GM12878 (cell line): ENCODE results near the gene SIVA1. TPM values are rescaled to one million over a fixed set of nuclear protein-coding genes. Genes with fewer than 3 reads are reported as not detected.

ENCODE experiments used
- ATAC-seq: fragments of 200-7000 bp; cut with Tn5 transposase; 3 replicates; pipeline ENCODE4 v1.9.1; 2020; ENCODE audit warnings: mild to moderate bottlenecking, moderate library complexity
- BruUV-seq: library from RNA; stranded (reverse); fragments of 400-500 nt; replicated peaks from 2 replicates; lab custom pipeline; 2021; lab: Mats Ljungman, UMichigan
- CTCF ChIA-PET: fragments of 300-600 bp; sonication (Branson Sonifier 250); formaldehyde crosslinking; extraction: SDS; loops from one replicate; lab custom pipeline; 2021; ENCODE audit warnings: inconsistent platforms; lab: Yijun Ruan, JAX
- POLR2A ChIA-PET: fragments of 350-600 bp; formaldehyde crosslinking; extraction: SDS; loops from one replicate; lab custom pipeline; 2021; ENCODE audit warnings: inconsistent platforms; lab: Charles Lee
- RAD21 ChIA-PET: fragments of 300-600 bp; sonication (Branson Sonifier 250); formaldehyde crosslinking; loops from one replicate; lab custom pipeline; 2023; ENCODE audit warnings: antibody characterized with exemption; ENCODE audit not compliant: unreplicated experiment; lab: Charles Lee
- SMC1A ChIA-PET: fragments of 300-600 bp; sonication (Branson Sonifier 250); formaldehyde crosslinking; loops from one replicate; lab custom pipeline; 2023; ENCODE audit not compliant: unreplicated experiment, uncharacterized antibody; lab: Charles Lee
- DNase-seq: peaks from one replicate; pipeline ENCODE4 v3.0.0-alpha.2; 2011; ENCODE audit warnings: low read depth, low spot score
- FAIRE-seq: peaks from 3 replicates; lab custom pipeline; 2011; peaks lifted over from hg19 to GRCh38; lab: Jason Lieb, UNC
- H2AFZ ChIP-seq: 2 replicates; pipeline ENCODE4 v1.6.0; 2011; ENCODE audit warnings: low read depth, low read length, control low read depth; ENCODE audit not compliant: control insufficient read depth
- H3K27ac ChIP-seq: 2 replicates; pipeline ENCODE4 v1.5.1; 2011; ENCODE audit warnings: control low read depth; ENCODE audit not compliant: control insufficient read depth, insufficient read depth
- H3K27me3 ChIP-seq, 2 experiments: replicated peaks in 1 of 2; 2 replicates each; pipeline versions ENCODE4 v1.6.0 to v1.6.1; 2011; ENCODE audit warnings: low read length in 1 of 2; ENCODE audit not compliant: control insufficient read depth in 2 of 2, insufficient read depth in 2 of 2
- H3K36me3 ChIP-seq, 2 experiments: 2 replicates each; pipeline ENCODE4 v1.5.1; 2011; ENCODE audit warnings: low read length in 1 of 2; ENCODE audit not compliant: control insufficient read depth in 2 of 2, insufficient read depth in 2 of 2
- H3K4me1 ChIP-seq: 2 replicates; pipeline ENCODE4 v1.6.1; 2011; ENCODE audit warnings: mild to moderate bottlenecking, low read length, moderate library complexity, mixed read lengths; ENCODE audit not compliant: control insufficient read depth, insufficient read depth
- H3K4me2 ChIP-seq: 2 replicates; pipeline ENCODE4 v1.6.0; 2011; ENCODE audit warnings: control low read depth; ENCODE audit not compliant: control insufficient read depth, insufficient read depth
- H3K4me3 ChIP-seq: fragments of 200-600 bp; sonication (generic); 2 replicates; pipeline ENCODE4 v1.5.1; 2016
- H3K79me2 ChIP-seq: 2 replicates; pipeline ENCODE4 v1.6.0; 2011; ENCODE audit warnings: low read length; ENCODE audit not compliant: control insufficient read depth, insufficient read depth
- H3K9ac ChIP-seq: 2 replicates; pipeline ENCODE4 v1.8.0; 2011; ENCODE audit warnings: low read length, control low read depth, mixed read lengths; ENCODE audit not compliant: control insufficient read depth, insufficient read depth
- H3K9me3 ChIP-seq: replicated peaks from 3 replicates; pipeline ENCODE4 v1.5.1; 2011; ENCODE audit warnings: mild to moderate bottlenecking, low read length; ENCODE audit not compliant: control insufficient read depth, insufficient read depth
- H4K20me1 ChIP-seq: 2 replicates; pipeline ENCODE4 v1.6.0; 2011; ENCODE audit not compliant: control insufficient read depth, insufficient read depth
- ATF2 ChIP-seq: IDR thresholded peaks from 2 replicates; pipeline ENCODE4 v1.6.1; 2012; ENCODE audit warnings: low read length, inconsistent platforms
- E2F8 ChIP-seq: fragments of 450-650 bp; IDR thresholded peaks from 2 replicates; pipeline ENCODE4 v1.6.1; 2018; ENCODE audit warnings: mild to moderate bottlenecking, low read depth, moderate library complexity; ENCODE audit not compliant: partially characterized antibody
- EGR1 ChIP-seq, 2 experiments: IDR thresholded peaks; 1 replicate in 1 of 2; 2 replicates in 1 of 2; pipeline ENCODE4 v1.6.1; 2011 to 2012; ENCODE audit warnings: low read depth in 2 of 2, low read length in 2 of 2, borderline replicate concordance in 1 of 2, mild to moderate bottlenecking in 1 of 2, moderate library complexity in 1 of 2
- HCFC1 ChIP-seq: fragments of 150-350 bp; IDR thresholded peaks from 2 replicates; pipeline ENCODE4 v1.6.1; 2014; ENCODE audit warnings: low read length
- HDAC2 ChIP-seq: fragments of 200-600 bp; sonication (generic); IDR thresholded peaks from 2 replicates; pipeline ENCODE4 v1.6.1; 2017
- HDGF ChIP-seq: fragments of 450-650 bp; IDR thresholded peaks from 2 replicates; pipeline ENCODE4 v1.6.1; 2016; ENCODE audit warnings: antibody characterized with exemption
- JUND ChIP-seq: IDR thresholded peaks from 2 replicates; pipeline ENCODE4 v1.6.1; 2012; ENCODE audit warnings: low read depth, mild to moderate bottlenecking, low read length, improper control_type of control experiment, moderate library complexity
- MLLT1 ChIP-seq: fragments of 450-650 bp; IDR thresholded peaks from 2 replicates; pipeline ENCODE4 v1.6.1; 2016; ENCODE audit warnings: mild to moderate bottlenecking
- NFXL1 ChIP-seq: fragments of 450-650 bp; IDR thresholded peaks from 2 replicates; pipeline ENCODE4 v1.6.1; 2017; ENCODE audit warnings: antibody characterized with exemption, mild to moderate bottlenecking, borderline replicate concordance
- NR2C2 ChIP-seq: IDR thresholded peaks from 2 replicates; pipeline ENCODE4 v1.6.1; 2011; ENCODE audit warnings: borderline replicate concordance, low read depth; ENCODE audit not compliant: control insufficient read depth, insufficient read length
- POLR2A ChIP-seq: IDR thresholded peaks from 2 replicates; pipeline ENCODE4 v1.6.1; 2011; ENCODE audit warnings: low read depth, mild to moderate bottlenecking, low read length
- POU2F2 ChIP-seq: IDR thresholded peaks from 3 replicates; pipeline ENCODE4 v1.6.1; 2011; ENCODE audit warnings: low read depth, mild to moderate bottlenecking, low read length, borderline replicate concordance
- SMARCA5 ChIP-seq: fragments of 450-650 bp; IDR thresholded peaks from 2 replicates; pipeline ENCODE4 v1.6.1; 2017; ENCODE audit warnings: mild to moderate bottlenecking
- SREBF1 ChIP-seq: IDR thresholded peaks from 2 replicates; pipeline ENCODE4 v1.6.1; 2012; ENCODE audit warnings: mild to moderate bottlenecking, low read length
- TBL1XR1 ChIP-seq: IDR thresholded peaks from 2 replicates; pipeline ENCODE4 v1.6.1; 2012; ENCODE audit warnings: low read depth, low read length, improper control_type of control experiment
- WRNIP1 ChIP-seq: IDR thresholded peaks from 2 replicates; pipeline ENCODE4 v1.6.1; 2011; ENCODE audit warnings: low read depth, low read length, improper control_type of control experiment, borderline replicate concordance
- ZNF207 ChIP-seq: fragments of 450-650 bp; IDR thresholded peaks from 2 replicates; pipeline ENCODE4 v1.6.1; 2014; ENCODE audit warnings: antibody characterized with exemption, mild to moderate bottlenecking, borderline replicate concordance
- WGBS: methylation state at CpG from one replicate; pipeline ENCODE4 v1.1.6; 2016; ENCODE audit warnings: low lambda C conversion rate; ENCODE audit not compliant: insufficient replicate concordance, insufficient coverage; ENCODE audit errors: missing lambda C conversion rate; 5-methylcytosine and 5-hydroxymethylcytosine counted together
- in situ Hi-C: fragments of 300-500 bp; cut with MboI; formaldehyde crosslinking; loops from 9 replicates; pipeline ENCODE4 v1.14.3; 2018; ENCODE audit warnings: mixed read lengths
- intact Hi-C: fragments of 100-400 bp; cut with micrococcal nuclease; formaldehyde crosslinking; loops from one replicate; pipeline ENCODE4 v1.14.2; 2022; ENCODE audit not compliant: unreplicated experiment
- polyA plus RNA-seq, 11 experiments: library from polyadenylated mRNA; depleted of rRNA in 4 of 11; unstranded in 6 of 11; stranded (reverse) in 5 of 11; fragments of >200 nt; fragmentation: Nextera tagmentation in 4 of 11; fragmentation: Illumina TruSeq in 1 of 11; extraction: Ambion mirVana in 4 of 11; extraction: Trizol in 1 of 11; gene quantifications; 1 replicate in 1 of 11; 2 replicates in 10 of 11; pipeline versions ENCODE4 v1.2.1 to v1.2.3, GENCODE V29; 2011 to 2016; ENCODE audit warnings: inconsistent platforms in 2 of 11, missing spikeins in 2 of 11, low read depth in 1 of 11
- total RNA-seq, 4 experiments: library from RNA; depleted of rRNA in 3 of 4; stranded (reverse); fragments of >200 nt in 3 of 4; fragmentation: Illumina TruSeq in 1 of 4; extraction: Trizol in 1 of 4; gene quantifications; 2 replicates each; pipeline versions ENCODE4 v1.2.1 to v1.2.3, GENCODE V29; 2013 to 2021

The SIVA1 gene
- total and polyA plus RNA-seq, 10 of the 15 experiments (the other 5 are each of a cell fraction or from before 2014, with no cell fraction given), result 4.6 to 282 (median 106) TPM

- TF ChIP-seq POLR2A (no peak), HCFC1 (no peak), EGR1 (IDR thresholded peaks at IDR 0.05; ENCODE audit: borderline replicate concordance in 1 of 2, low read depth in 2 of 2, low read length in 2 of 2) (no peak), NR2C2 (no peak), ZNF207 (no peak), E2F8 (no peak), HDAC2 (no peak), ATF2 (no peak)
Observed at GRCh38 chr14:104785708-104786080, 32.7 kb downstream of the SIVA1 start (continued).

- no peak for FAIRE-seq
- WGBS, result 63% methylated on average over 10 of the region's 14 CpGs
- H4K20me1 ChIP-seq, result peaks cover 3% of the 10 kb centered on the region; the same call in 1 of the 2 replicates
Observed at GRCh38 chr14:104786091-104786586, 33.2 kb downstream of the SIVA1 start.

More at GRCh38 chr14:104786091-104786586, 33.2 kb downstream of the SIVA1 start:
- Histone ChIP-seq H3K4me2 (no peak overlapping the region), H3K9ac (no peak overlapping the region), H2AFZ (no peak overlapping the region), H3K27ac (no peak overlapping the region), H3K4me3 (no peak overlapping the region), H3K36me3 (peaks cover 0 to 6% of the 10 kb centered on the region in 2 experiments; a peak in 2 of 4 replicates), H3K9me3 (no peaks in the 10 kb centered on the region), H3K4me1 (no peaks in the 10 kb centered on the region), H3K27me3 (no peaks in the 10 kb centered on the region), H3K79me2 (peaks cover 2% of the 10 kb centered on the region; the same call in 1 of the 2 replicates)
- DNase-seq (no peak), ATAC-seq (no peak)
- ChIA-PET CTCF (no interaction called here), RAD21 (no interaction called here), SMC1A (no interaction called here), POLR2A (no interaction called here)
- no TSS peak for BruUV-seq
- intact Hi-C loops (no loop called here), in situ Hi-C loops (no loop called here)
- TF ChIP-seq WRNIP1 (no peak), JUND (no peak), NFXL1 (no peak), SMARCA5 (no peak), TBL1XR1 (no peak), MLLT1 (no peak), HDGF (no peak), POU2F2 (no peak), SREBF1 (no peak)
